MCF 10A (cell line): ENCODE data around the gene GSDMA. TPM values are rescaled to one million over a fixed set of nuclear protein-coding genes. Genes with fewer than 3 reads are reported as not detected.

Source experiments
- Bru-seq: library from RNA; stranded (reverse); fragments of 400-500 nt; gene quantifications from one replicate; lab custom pipeline; 2021; lab: Mats Ljungman, UMichigan
- BruChase-seq, 2 experiments: library from RNA; stranded (reverse); fragments of 400-500 nt; gene quantifications; one replicate each; lab custom pipeline; 2021; lab: Mats Ljungman, UMichigan
- BruUV-seq: library from RNA; stranded (reverse); fragments of 400-500 nt; replicated peaks from 2 replicates; lab custom pipeline; 2021; lab: Mats Ljungman, UMichigan
- CTCF ChIA-PET: fragments of 300-600 bp; sonication (Branson Sonifier 250); formaldehyde crosslinking; extraction: SDS; loops from one replicate; lab custom pipeline; 2021; ENCODE audit warnings: antibody characterized with exemption, inconsistent platforms; lab: Yijun Ruan, JAX
- POLR2A ChIA-PET: fragments of 300-600, 350-650 bp; sonication (Branson Sonifier 250); formaldehyde crosslinking; extraction: SDS; loops from one replicate; lab custom pipeline; 2020; ENCODE audit warnings: antibody characterized with exemption, inconsistent platforms; lab: Yijun Ruan, JAX
- DNase-seq: peaks from one replicate; pipeline ENCODE4 v3.0.0-alpha.2; 2018; ENCODE audit not compliant: unreplicated experiment
- H3K27ac Mint-ChIP-seq: one replicate; pipeline ENCODE4 v1.8.0; 2022; ENCODE audit warnings: mild to moderate bottlenecking, low read depth, mixed read lengths; ENCODE audit not compliant: unreplicated experiment
- H3K27me3 Mint-ChIP-seq: one replicate; pipeline ENCODE4 v1.8.0; 2022; ENCODE audit warnings: mixed read lengths; ENCODE audit not compliant: insufficient read depth, unreplicated experiment
- H3K36me3 Mint-ChIP-seq: one replicate; pipeline ENCODE4 v1.8.0; 2022; ENCODE audit warnings: mild to moderate bottlenecking, moderate library complexity, mixed read lengths; ENCODE audit not compliant: insufficient read depth, unreplicated experiment
- H3K4me1 Mint-ChIP-seq: one replicate; pipeline ENCODE4 v1.8.0; 2022; ENCODE audit warnings: mixed read lengths; ENCODE audit not compliant: insufficient read depth, unreplicated experiment
- H3K4me3 Mint-ChIP-seq: one replicate; pipeline ENCODE4 v1.8.0; 2022; ENCODE audit warnings: mild to moderate bottlenecking, moderate library complexity, mixed read lengths; ENCODE audit not compliant: unreplicated experiment
- H3K9me3 Mint-ChIP-seq: one replicate; pipeline ENCODE4 v1.8.0; 2022; ENCODE audit warnings: mixed read lengths; ENCODE audit not compliant: unreplicated experiment
- CTCF ChIP-seq: fragments of 200-600 bp; IDR thresholded peaks from one replicate; pipeline ENCODE4 v1.8.0; 2022; ENCODE audit warnings: antibody characterized with exemption, mild to moderate bottlenecking; ENCODE audit not compliant: unreplicated experiment
- intact Hi-C: fragments of 100-400 bp; cut with micrococcal nuclease; formaldehyde crosslinking; loops from 2 replicates; pipeline ENCODE4 v1.14.1; 2022
- long read RNA-seq: library from polyadenylated mRNA; stranded (forward); transcript quantifications from one replicate; pipeline ENCODE4 v2.0.0, GENCODE V29; 2022
- total RNA-seq: library from RNA; stranded (reverse); gene quantifications from 2 replicates; pipeline ENCODE4 v1.2.3, GENCODE V29; 2022

The GSDMA gene
- total RNA-seq (0.61 and 0.77 TPM in 2 replicates), Bru-seq, nascent RNA (percentile 10 among the genes with signal in this experiment), BruChase-seq, experiment 1, labeled RNA remaining after a 6-hour chase (percentile 12 among the genes with signal in this experiment), BruChase-seq, experiment 2, labeled RNA remaining after a 2-hour chase (percentile 14 among the genes with signal in this experiment)
- long read RNA-seq, partial matches to known transcripts: 0 of 3 reads
- long read RNA-seq, other reads (novel, unspliced or antisense): 1 of 3 reads

- no peak for DNase-seq
- H3K27ac Mint-ChIP-seq: no peak within 1 kb of the TSS
- POLR2A ChIA-PET: interaction anchor here (0.7 to 6.3 kb wide), 2 partner anchors 17 to 49 kb away, joined by 3 to 38 read pairs; partner anchors contain the start of gene PSMD3
Observed at GRCh38 chr17:39962642-39963220, at the start of gene GSDMA. Gene GSDMA, plus strand, starts transcription at chr17:39963004. Its CDS starts 2,684 bp downstream, at chr17:39965688.

GRCh38 chr17:39913989-39914388 lies 48.8 kb upstream of the GSDMA start:
- Mint-ChIP-seq H3K27ac (no peak overlapping the region), H3K27me3 (peaks cover 37% of the 10 kb centered on the region), H3K4me3 (no peak overlapping the region), H3K4me1 (no peaks in the 10 kb centered on the region), H3K9me3 (no peaks in the 10 kb centered on the region), H3K36me3 (no peaks in the 10 kb centered on the region)
- no peak for TF ChIP-seq CTCF
- CTCF ChIA-PET: no interaction called here
- DNase-seq: no peak
- no TSS peak for BruUV-seq
- POLR2A ChIA-PET: no interaction called here
- intact Hi-C loops: no loop called here

More at GRCh38 chr17:39962642-39963220, at the start of gene GSDMA:
- TF ChIP-seq CTCF: no peak
- no peaks in the 10 kb centered on the region for H3K27me3 Mint-ChIP-seq
- CTCF ChIA-PET: interaction anchor here (0.6 to 2.8 kb wide), 5 partner anchors 16 to 217 kb away, joined by 3 to 16 read pairs (median 4); partner anchors contain the start of gene PSMD3
- H3K4me1 Mint-ChIP-seq: peaks cover 19% of the 10 kb centered on the region
- no peaks in the 10 kb centered on the region for H3K36me3 Mint-ChIP-seq
- H3K4me3 Mint-ChIP-seq: no peak within 1 kb of the TSS
- intact Hi-C loops: no loop called here
- H3K9me3 Mint-ChIP-seq: no peaks in the 10 kb centered on the region
- no TSS peak for BruUV-seq

GRCh38 chr17:39915559-39915958 lies 47.2 kb upstream of the GSDMA start:
- intact Hi-C loops: no loop called here
- no TSS peak for BruUV-seq

More at GRCh38 chr17:39915559-39915958, 47.2 kb upstream of the GSDMA start:
- POLR2A ChIA-PET: interaction anchor here (0.7 to 1.9 kb wide), 2 partner anchors 11 to 853 kb away, joined by 3 to 7 read pairs; partner anchors contain the start of gene ORMDL3
- Mint-ChIP-seq H3K27me3 (peaks cover 28% of the 10 kb centered on the region), H3K27ac (no peak overlapping the region), H3K4me1 (no peaks in the 10 kb centered on the region), H3K36me3 (no peaks in the 10 kb centered on the region), H3K4me3 (no peak overlapping the region), H3K9me3 (no peaks in the 10 kb centered on the region)
- CTCF ChIA-PET: no interaction called here
- DNase-seq: no peak
- TF ChIP-seq CTCF: no peak
